CD4-positive, alpha-beta T cell (primary cell): ENCODE results near the gene ATP5F1B. TPM values are rescaled to one million over a fixed set of nuclear protein-coding genes. Genes with fewer than 3 reads are reported as not detected.

Experiments
- ATAC-seq: fragments of 200-7000 bp; cut with Tn5 transposase; one replicate; pipeline ENCODE4 v1.10.0; 2022; ENCODE audit warnings: mild to moderate bottlenecking; ENCODE audit not compliant: poor library complexity
- CTCF ChIA-PET: fragments of 350-600 bp; sonication (Branson Sonifier 250); formaldehyde crosslinking; loops from one replicate; lab custom pipeline; 2021; ENCODE audit warnings: antibody characterized with exemption, inconsistent platforms; lab: Charles Lee
- POLR2A ChIA-PET: fragments of 350-600 bp; sonication (Branson Sonifier 250); formaldehyde crosslinking; loops from one replicate; lab custom pipeline; 2021; ENCODE audit warnings: antibody characterized with exemption, inconsistent platforms; lab: Charles Lee
- DNase-seq, 14 experiments: peaks; one replicate each; pipeline ENCODE4 v3.0.0-alpha.2; 2013 to 2020; ENCODE audit warnings: mixed read lengths in 2 of 14
- H3K27ac ChIP-seq, 2 donors: one replicate each; pipeline versions ENCODE4 v1.5.1 to v1.7.0; 2013; ENCODE audit warnings: low read length in 2 of 2, low read depth in 1 of 2, mild to moderate bottlenecking in 1 of 2
- H3K27me3 ChIP-seq, 2 experiments: 1 replicate in 1 of 2; 2 replicates in 1 of 2; pipeline versions ENCODE4 v1.6.1 to v1.7.0; 2013; ENCODE audit warnings: low read length in 2 of 2, control low read depth in 1 of 2, mild to moderate bottlenecking in 1 of 2, moderate library complexity in 1 of 2; ENCODE audit not compliant: insufficient read depth in 2 of 2, control insufficient read depth in 1 of 2
- H3K36me3 ChIP-seq: one replicate; pipeline ENCODE4 v1.6.1; 2013; ENCODE audit warnings: low read length, control low read depth; ENCODE audit not compliant: insufficient read depth
- H3K4me1 ChIP-seq: one replicate; pipeline ENCODE4 v1.6.1; 2013; ENCODE audit warnings: low read length, control low read depth; ENCODE audit not compliant: insufficient read depth
- H3K4me3 ChIP-seq: one replicate; pipeline ENCODE4 v1.5.1; 2013; ENCODE audit warnings: mild to moderate bottlenecking, low read length, moderate library complexity
- H3K9me3 ChIP-seq, 2 experiments: 1 replicate in 1 of 2; 2 replicates in 1 of 2; pipeline versions ENCODE4 v1.6.1 to v1.7.0; 2013; ENCODE audit warnings: low read length in 2 of 2, mild to moderate bottlenecking in 2 of 2, control low read depth in 1 of 2, moderate library complexity in 1 of 2; ENCODE audit not compliant: control insufficient read depth in 1 of 2, insufficient read depth in 1 of 2
- H3K27ac Mint-ChIP-seq: one replicate; pipeline ENCODE4 v1.8.0; 2020; ENCODE audit warnings: mixed read lengths
- H3K27me3 Mint-ChIP-seq: one replicate; pipeline ENCODE4 v1.8.0; 2021; ENCODE audit warnings: mixed read lengths
- H3K36me3 Mint-ChIP-seq: one replicate; pipeline ENCODE4 v1.8.0; 2021; ENCODE audit warnings: low read depth, mixed read lengths
- H3K4me1 Mint-ChIP-seq: one replicate; pipeline ENCODE4 v1.8.0; 2021; ENCODE audit warnings: low read depth, mixed read lengths
- H3K4me3 Mint-ChIP-seq: one replicate; pipeline ENCODE4 v1.8.0; 2020; ENCODE audit warnings: mild to moderate bottlenecking, mixed read lengths
- H3K9me3 Mint-ChIP-seq: one replicate; pipeline ENCODE4 v1.8.0; 2020; ENCODE audit warnings: mixed read lengths
- intact Hi-C, 2 experiments: fragments of 100-400 bp; cut with DNase I in 1 of 2; cut with micrococcal nuclease in 1 of 2; formaldehyde crosslinking; loops; one replicate each; pipeline versions ENCODE4 v1.15.1 to v1.9.0; 2023 to 2025; cut with DNase I, micrococcal nuclease
- total RNA-seq, 174 experiments: library from RNA in 2 of 174; stranded (reverse) in 2 of 174; gene quantifications; one replicate each; pipeline ENCODE4 v1.2.3 and lab custom pipeline; 2021 to 2026
- TF ChIP-seq, protein P1 (sequence below): fragments of 200-600 bp; IDR thresholded peaks from one replicate; pipeline ENCODE4 v1.8.0; 2022; ENCODE audit warnings: antibody characterized with exemption, mild to moderate bottlenecking

Gene ATP5F1B
- total RNA-seq, 2 experiments from 2014 or later = 305 to 318 TPM

- H3K27me3 Mint-ChIP-seq = no peaks in the 10 kb centered on the region
- ATAC-seq (no peak), DNase-seq (peak in 2 of 14 experiments; percentile 15 to 32)
- TF ChIP-seq, protein P1, sequence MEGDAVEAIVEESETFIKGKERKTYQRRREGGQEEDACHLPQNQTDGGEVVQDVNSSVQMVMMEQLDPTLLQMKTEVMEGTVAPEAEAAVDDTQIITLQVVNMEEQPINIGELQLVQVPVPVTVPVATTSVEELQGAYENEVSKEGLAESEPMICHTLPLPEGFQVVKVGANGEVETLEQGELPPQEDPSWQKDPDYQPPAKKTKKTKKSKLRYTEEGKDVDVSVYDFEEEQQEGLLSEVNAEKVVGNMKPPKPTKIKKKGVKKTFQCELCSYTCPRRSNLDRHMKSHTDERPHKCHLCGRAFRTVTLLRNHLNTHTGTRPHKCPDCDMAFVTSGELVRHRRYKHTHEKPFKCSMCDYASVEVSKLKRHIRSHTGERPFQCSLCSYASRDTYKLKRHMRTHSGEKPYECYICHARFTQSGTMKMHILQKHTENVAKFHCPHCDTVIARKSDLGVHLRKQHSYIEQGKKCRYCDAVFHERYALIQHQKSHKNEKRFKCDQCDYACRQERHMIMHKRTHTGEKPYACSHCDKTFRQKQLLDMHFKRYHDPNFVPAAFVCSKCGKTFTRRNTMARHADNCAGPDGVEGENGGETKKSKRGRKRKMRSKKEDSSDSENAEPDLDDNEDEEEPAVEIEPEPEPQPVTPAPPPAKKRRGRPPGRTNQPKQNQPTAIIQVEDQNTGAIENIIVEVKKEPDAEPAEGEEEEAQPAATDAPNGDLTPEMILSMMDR = no peak
- intact Hi-C loops = loop anchor here (1.0 to 2.0 kb wide), 2 partner anchors 39 to 48 kb away; no protein-coding TSS in a partner anchor
- peaks cover 58% of the 10 kb centered on the region for H3K4me1 Mint-ChIP-seq
- H3K4me3 Mint-ChIP-seq = peak overlapping the region; percentile 100
- H3K27ac Mint-ChIP-seq = peak overlapping the region; percentile 96
- H3K36me3 Mint-ChIP-seq = peaks cover 65% of the 10 kb centered on the region
- H3K4me3 ChIP-seq = peak overlapping the region; percentile 96
- ChIA-PET CTCF (interaction anchor here (1.1 to 5.9 kb wide), 4 partner anchors 9 to 72 kb away, joined by 4 to 27 read pairs (median 5); no protein-coding TSS in a partner anchor), POLR2A (interaction anchor here (0.7 to 8.6 kb wide), 13 partner anchors 9 to 568 kb away, joined by 3 to 155 read pairs (median 4); partner anchors contain the start of genes ATP5F1B, BAZ2A, IL23A and NACA)
- H3K27ac ChIP-seq = peak overlapping the region; percentile 57 to 85
- H3K4me1 ChIP-seq = peaks cover 74% of the 10 kb centered on the region
- peaks cover 17% of the 10 kb centered on the region for H3K36me3 ChIP-seq
- no peaks in the 10 kb centered on the region for H3K9me3 ChIP-seq
- H3K9me3 Mint-ChIP-seq = no peaks in the 10 kb centered on the region
- H3K27me3 ChIP-seq = no peaks in the 10 kb centered on the region
Observed at GRCh38 chr12:56684745-56685359, 39.1 kb upstream of the ATP5F1B start.

DNA sequence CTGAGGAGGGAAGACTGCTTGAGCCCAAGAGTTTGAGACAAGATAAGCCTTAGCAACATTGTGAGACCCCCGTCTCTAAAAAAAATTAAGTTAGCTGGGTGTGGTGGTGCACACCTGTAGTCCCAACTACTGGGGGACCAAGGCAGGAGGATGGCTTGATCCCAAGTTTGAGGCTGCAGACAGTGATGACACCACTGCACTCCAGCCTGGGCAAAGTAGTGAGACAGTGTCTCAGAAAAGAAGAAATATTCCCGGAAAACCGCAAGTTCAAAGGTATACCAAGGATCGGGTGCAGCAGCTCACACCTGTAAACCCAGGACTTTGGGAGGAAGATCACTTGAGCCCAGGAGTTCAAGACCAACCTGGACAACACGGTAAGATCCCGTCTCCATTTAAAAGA is 36.5 kb upstream of the ATP5F1B start:
- peaks cover 78% of the 10 kb centered on the region for H3K4me1 ChIP-seq
- no peak for DNase-seq

DNA sequence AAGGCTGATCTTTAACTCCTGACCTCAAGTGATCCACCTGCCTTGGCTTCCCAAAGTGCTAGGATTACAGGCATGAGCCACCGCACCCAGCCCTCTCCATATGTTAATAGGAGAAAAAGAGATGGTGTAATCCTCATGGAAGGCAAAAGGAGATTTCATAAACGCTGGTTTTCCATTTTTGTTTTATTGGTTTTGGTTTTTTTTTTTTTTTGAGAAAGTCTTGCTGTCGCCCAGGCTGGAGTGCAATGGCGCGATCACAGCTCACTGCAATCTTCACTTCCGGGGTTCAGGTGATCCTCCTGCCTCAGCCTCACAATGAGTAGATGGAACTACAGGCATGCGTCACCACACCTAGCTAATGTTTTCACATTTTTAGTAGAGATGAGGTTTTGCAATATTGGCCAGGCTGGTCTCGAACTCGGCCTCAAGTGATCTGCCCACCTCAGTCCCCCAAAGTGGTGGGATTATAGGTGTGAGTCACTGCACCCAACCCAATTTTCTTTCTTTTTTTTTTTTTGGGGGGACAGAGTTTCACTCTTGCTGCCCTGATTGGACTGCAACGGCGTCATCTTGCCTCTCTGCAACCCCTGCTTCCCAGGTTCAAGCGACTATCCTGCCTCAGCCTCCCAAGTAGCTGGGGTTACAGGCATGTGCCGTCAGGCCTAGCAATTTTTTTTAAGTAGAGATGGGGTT is 34.2 kb upstream of the ATP5F1B start:
- DNase-seq (peak in 1 of 14 experiments; percentile 32), ATAC-seq (no peak)
- intact Hi-C loops = loop anchor here in 1 of 2 experiments (10.0 kb wide), 1 partner anchor 45 kb away; the partner anchor contains the start of gene NACA
- Mint-ChIP-seq H3K4me3 (peak overlapping the region; percentile 45), H3K27me3 (no peaks in the 10 kb centered on the region), H3K27ac (peak overlapping the region; percentile 74), H3K9me3 (no peaks in the 10 kb centered on the region), H3K4me1 (peaks cover 64% of the 10 kb centered on the region), H3K36me3 (peaks cover 63% of the 10 kb centered on the region)
- Histone ChIP-seq H3K9me3 (no peaks in the 10 kb centered on the region), H3K36me3 (peaks cover 23% of the 10 kb centered on the region), H3K27me3 (no peaks in the 10 kb centered on the region), H3K4me3 (no peak overlapping the region), H3K4me1 (peaks cover 80% of the 10 kb centered on the region), H3K27ac (no peak overlapping the region)
- POLR2A ChIA-PET = interaction anchor here (0.6 to 1.4 kb wide), 5 partner anchors 8 to 320 kb away, joined by 3 to 6 read pairs (median 4); partner anchors contain the start of genes BAZ2A, PTGES3 and STAT2
- TF ChIP-seq, protein P1 = no peak
- CTCF ChIA-PET = interaction anchor here (0.7 kb wide), 1 partner anchor 78 kb away, joined by 3 read pairs; no protein-coding TSS in a partner anchor

More for the DNA sequence above, 36.5 kb upstream of the ATP5F1B start:
- H3K4me1 Mint-ChIP-seq = peaks cover 66% of the 10 kb centered on the region
- no peaks in the 10 kb centered on the region for H3K9me3 Mint-ChIP-seq
- peak overlapping the region; percentile 77 for H3K4me3 Mint-ChIP-seq
- no peak overlapping the region for H3K27ac ChIP-seq
- peak overlapping the region; percentile 96 for H3K27ac Mint-ChIP-seq
- H3K9me3 ChIP-seq = no peaks in the 10 kb centered on the region
- POLR2A ChIA-PET = interaction anchor here (0.5 to 8.6 kb wide), 5 partner anchors 12 to 303 kb away, joined by 3 to 139 read pairs (median 5); partner anchors contain the start of gene ATP5F1B
- no peak for ATAC-seq
- no peaks in the 10 kb centered on the region for H3K27me3 Mint-ChIP-seq
- H3K36me3 ChIP-seq = peaks cover 23% of the 10 kb centered on the region
- no peak overlapping the region for H3K4me3 ChIP-seq
- intact Hi-C loops = no loop called here
- CTCF ChIA-PET = interaction anchor here (5.9 kb wide), 1 partner anchor 46 kb away, joined by 27 read pairs; no protein-coding TSS in a partner anchor
- no peaks in the 10 kb centered on the region for H3K27me3 ChIP-seq
- H3K36me3 Mint-ChIP-seq = peaks cover 68% of the 10 kb centered on the region
- TF ChIP-seq, protein P1 = no peak
